ENCODE measurements around the gene SVEP1.

DNA sequence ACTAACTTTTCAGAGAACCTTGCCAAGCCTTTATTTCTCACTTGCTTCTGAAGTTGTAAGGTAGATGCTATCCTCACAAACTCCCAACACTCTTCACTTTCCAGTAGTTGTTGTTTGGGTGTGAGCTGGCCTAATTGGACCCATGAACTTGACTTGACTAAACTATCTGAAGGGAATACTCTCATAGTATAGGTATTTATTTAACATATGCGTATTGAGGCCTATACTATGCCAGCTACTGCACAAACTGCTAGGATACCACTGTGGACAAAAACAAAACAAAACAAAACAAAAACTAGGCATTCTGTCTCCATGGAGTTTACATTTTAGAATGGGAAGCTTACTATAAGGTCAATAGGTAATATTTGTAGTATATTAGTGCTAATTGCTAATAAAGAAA, 243.2 kb downstream of the SVEP1 start:
- no peak for TF ChIP-seq POLR2A (IDR thresholded peaks at IDR 0.05; ENCODE audit: low read depth, low read length)
- no peak for TF ChIP-seq TAF1 (IDR thresholded peaks at IDR 0.05; ENCODE audit: low read depth, low read length)
- no peak for TF ChIP-seq SPI1 (IDR thresholded peaks at IDR 0.05; ENCODE audit: low read depth, low read length)
- TF ChIP-seq POU2F2 (IDR thresholded peaks at IDR 0.05; ENCODE audit: low read depth, low read length) = no peak
- no peak for TF ChIP-seq PAX5 (IDR thresholded peaks at IDR 0.05; ENCODE audit: insufficient read depth, low read length, severe bottlenecking)

All from GM12891 (cell line).